Raji (cell line): Measurements from ENCODE around the gene ERICH2.

ENCODE experiments used
- POLR2A ChIP-seq: IDR thresholded peaks from 2 replicates; pipeline ENCODE4 v1.6.1; 2011; ENCODE audit warnings: low read depth, low read length, control low read depth; ENCODE audit not compliant: insufficient read depth

Gene ERICH2

DNA sequence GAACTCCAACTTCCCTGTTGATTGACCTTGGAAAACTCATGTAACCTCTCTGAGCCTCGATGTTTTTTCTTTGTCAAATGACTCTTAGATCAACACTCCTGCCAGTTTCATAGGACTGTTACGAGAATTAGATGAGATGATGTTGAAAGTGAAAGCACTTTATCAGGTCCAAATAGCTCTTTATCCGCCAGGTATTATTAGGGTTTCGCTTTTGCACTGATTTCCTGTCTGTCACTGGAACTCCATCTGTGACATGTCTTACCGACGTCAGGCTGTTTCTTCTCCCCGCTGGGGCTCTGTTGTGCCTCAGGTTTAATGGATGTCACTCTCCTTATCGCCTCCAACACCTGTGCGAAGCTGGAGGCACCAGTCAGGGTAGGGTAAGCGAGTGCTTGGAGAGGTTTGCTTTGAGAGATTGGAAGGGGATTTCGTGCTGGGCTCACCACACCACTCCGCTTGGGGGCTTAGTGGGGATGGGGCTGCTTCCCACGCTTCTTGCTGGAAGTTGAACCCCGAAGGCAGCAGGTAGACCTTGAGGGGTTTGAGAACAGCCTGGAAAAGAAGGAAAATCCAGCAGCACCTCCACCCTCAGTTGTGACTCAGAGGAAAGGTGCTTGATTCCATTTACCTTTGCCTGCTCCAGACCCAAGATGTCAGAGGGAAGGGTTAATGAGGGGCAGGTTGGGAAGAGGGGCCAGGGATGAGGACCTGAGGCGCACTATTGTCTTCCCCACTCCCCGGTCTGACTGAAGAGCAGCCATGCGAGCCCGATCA is 50.8 kb downstream of the ERICH2 start:
- no peak for TF ChIP-seq POLR2A

DNA sequence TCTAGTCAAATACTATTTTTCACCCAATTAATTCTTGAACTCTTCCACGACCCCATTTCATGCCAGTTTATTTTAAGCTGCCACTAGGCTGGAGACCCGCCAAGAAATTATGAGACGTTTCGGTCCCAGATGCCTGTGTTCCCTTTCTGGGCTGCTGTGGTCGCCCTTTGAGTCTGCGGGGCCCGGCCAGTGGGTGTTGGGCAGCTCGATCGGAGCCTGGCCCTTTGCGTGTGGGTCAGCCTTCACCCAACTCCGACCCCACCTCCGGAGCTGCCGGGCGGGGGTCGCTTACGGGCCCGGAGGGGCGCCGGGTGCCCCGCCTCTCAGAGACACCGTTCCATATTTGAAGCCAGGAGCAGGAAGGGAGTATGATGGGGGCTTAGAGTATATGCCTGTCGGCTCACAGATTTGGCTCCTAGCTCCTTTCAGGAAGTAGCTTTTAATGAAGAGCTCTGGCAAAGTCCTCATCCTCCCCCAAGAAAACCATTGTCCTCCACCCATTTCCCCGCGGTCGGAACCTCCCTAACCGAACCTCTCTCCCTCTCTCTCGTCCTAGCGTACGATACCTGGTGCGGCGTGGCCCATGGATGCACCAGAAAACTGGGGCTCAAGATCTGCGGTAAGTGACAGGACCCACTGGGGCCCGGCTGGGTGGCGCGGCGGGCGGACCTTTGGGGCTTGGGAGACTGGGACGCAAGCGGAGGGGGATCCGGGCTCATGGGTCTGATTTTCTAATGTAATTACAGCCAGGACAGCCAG is 51.5 kb downstream of the ERICH2 start:
- no peak for TF ChIP-seq POLR2A

DNA sequence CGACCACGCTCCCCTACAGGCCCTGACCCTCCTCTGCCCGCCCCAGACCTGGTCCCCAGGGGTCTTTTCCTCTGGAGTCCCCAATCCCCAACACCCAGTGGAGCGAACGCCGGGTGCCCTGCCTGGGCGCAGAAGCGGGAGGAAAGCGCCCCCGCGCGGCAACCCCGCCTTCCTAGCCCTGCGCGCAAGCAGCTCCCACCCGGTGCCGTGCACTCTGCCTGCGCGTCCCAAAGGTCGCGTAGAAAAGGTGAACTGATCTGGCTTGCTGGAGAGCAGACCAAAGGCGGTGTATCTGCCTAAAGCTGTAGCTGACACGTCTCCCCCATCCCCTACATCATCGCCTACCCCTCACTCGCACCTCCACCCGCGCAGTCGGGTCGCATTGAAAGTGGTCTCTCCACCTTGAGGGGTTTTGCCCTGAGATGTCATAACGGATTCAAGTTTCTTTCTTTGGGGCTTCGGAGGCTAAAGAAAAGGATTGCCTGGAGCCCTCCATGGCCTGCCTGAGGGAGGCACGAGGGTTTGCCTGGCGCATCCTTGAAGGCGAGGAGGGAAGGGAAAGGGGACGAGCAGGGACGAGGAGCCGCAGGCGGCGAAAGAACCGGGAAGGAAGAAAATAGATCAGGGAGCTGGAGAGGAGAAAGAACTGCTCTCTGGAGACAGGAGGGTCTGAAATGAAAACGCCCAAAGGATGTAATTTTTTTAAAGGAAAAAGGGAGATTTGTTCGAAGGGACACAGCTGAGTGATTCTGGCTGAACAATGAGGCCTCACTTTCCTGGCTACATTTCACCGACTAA is 52.3 kb downstream of the ERICH2 start:
- TF ChIP-seq POLR2A, result no peak

DNA sequence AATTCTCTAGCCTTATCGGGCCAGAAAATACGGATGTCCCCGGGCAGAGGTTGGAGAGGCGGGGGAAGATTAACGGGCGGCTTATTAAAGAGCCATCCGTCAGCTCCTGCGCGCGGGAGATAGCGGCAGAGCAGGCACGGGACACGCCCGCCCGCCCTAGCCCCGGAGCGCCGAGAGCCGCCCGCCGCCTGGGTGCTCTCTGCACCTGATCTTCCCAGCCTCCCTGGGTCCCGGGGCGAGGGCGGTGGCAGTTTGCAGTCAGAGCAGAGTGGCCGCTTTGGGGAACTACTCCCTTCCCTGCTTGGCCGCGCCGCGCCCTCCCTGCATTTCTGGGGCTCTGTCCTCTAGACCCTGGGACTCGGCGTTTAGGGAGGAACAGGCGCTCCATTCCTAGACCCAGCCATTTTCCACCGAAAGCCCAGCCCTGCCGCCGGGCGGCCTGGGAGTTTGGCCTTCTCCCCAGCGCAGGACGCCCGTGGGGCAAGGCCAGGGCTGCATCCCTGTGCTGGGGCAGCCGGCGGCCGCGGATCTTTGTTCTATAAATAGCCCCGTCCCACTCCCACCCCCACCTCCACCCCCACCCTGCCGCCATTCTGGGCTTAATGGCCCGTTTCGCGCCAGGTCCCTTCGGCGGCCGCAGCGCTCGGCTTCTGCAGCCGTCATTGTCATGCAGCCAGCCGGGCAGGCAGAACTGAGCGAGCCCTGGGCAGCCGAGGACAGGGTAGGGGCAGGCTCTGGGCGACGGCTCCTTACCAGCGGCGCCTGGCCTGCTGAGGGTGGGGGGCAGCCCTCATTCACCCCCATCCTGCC is 53.1 kb downstream of the ERICH2 start:
- no peak for TF ChIP-seq POLR2A

DNA sequence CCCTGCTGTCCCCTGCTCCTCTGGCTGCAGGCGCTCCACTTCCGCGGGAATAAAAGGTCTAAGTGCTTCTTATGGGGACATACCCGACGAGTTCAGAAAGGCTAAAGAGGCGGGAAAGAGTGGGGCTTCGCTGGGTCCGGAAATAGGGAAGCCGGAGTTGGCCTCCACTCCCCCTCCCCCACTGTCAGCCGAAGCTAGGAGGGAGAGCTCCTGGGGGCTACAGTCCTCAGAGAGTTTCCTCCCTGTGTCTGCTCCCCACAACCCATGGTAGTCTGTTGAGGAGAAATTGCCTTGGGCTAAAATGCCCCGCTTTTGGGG is 53.7 kb downstream of the ERICH2 start:
- TF ChIP-seq POLR2A, result no peak

DNA sequence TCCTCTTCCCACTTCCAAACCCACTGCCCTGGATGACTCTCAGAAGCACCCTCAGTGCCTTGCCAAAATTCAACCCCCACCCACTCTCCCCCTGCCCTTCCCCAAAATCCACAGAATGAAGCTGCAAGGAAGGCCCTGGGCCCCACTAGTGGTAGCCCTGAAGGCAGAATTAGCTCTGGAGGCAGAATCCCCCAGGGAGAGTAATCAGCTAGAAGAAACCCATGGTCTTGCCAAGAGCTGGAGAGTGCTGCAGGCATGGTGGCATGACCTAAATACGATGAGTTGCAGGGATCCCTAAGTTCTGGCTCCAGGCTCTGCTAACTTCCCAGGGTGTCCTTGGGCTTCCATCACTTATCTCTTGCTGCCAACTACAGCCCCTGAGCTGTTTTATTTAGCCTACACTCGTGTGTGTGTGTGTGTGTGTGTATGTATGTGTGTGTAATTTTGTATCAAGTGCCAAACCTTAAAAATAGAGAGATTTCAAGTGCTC is 54.4 kb downstream of the ERICH2 start:
- no peak for TF ChIP-seq POLR2A

DNA sequence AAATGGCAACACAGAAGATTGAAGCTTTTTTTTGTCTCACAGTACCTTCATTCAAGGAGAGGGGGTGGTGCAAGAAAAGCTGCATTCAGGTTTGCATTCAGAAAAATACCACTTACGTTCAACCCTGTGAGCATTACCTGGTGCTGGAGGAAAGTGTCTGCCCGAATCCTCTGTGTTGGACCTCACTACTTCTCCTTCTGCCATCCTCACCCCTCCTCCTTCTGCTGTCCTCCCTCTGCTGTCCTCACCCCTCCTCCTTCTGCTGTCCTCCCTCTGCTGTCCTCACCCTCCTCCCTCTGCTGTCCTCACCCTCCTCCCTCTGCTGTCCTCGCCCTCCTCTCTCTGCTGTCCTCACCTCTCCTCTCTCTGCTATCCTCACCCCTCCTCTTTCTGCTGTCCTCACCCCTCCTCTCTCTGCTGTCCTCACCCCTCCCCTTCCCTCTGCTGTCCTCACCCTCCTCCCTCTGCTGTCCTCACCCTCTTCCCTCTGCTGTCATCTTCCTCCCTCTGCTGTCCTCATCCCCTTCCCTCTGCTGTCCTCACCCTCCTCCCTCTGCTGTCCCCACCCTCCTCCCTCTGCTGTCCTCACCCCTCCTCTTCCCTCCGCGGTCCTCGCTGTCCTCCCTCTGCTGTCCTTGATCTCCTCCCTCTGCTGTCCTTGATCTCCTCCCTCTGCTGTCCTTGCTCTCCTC is 57.8 kb downstream of the ERICH2 start:
- TF ChIP-seq POLR2A, result no peak

DNA sequence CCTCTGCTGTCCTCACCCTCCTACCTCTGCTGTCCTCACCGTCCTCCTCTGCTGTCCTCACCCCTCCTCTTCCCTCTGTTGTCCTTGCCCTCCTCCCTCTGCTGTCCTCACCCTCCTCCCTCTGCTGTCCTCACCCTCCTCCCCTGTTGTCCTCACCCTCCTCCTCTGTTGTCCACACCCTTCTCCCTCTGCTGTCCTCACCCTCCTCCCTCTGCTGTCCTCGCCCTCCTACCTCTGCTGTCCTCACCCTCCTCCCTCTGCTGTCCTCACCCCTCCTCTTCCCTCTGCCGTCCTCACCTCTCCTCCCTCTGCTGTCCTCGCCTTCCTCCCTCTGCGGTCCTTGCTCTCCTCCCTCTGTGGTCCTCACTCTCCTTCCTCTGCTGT is 58.3 kb downstream of the ERICH2 start:
- no peak for TF ChIP-seq POLR2A

DNA sequence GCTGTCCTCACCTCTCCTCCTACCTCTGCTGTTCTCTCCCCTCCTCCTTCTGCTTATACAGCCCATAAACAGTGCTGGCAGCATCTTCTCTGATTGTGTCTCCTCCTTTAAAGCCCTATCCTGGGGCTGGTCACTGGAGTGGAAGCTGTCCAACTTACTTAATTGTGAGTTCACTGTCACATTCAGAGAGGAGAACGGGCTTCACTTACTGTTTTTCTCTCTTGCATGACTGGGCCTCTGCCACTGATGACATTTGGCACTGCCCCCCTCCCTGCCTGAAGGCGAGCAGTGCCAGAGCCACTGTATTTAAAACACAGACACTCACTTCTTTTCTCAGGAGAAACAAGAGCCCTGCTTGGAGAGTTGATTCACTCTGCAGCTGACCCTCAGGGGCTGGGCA is 58.9 kb downstream of the ERICH2 start:
- no peak for TF ChIP-seq POLR2A

DNA sequence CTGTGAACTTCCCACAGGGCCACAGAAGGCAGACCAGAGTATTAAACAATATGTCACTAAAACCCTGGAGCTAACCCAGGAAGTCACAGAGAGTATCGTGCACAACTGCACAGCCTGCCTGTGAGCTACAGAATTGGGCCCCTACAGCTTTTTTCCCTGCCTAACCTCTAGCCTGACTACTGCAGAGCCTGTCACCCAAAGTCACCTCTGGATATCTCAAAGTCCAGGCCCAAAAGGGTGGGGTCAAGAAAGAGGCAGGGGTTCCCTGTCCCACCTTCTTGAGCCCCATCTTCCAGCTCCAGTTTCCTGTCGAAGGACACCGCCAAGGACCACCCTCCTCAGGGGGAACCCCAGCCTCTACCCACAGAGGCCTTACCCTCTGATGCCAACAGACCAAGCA is 60.0 kb downstream of the ERICH2 start:
- TF ChIP-seq POLR2A, result no peak

DNA sequence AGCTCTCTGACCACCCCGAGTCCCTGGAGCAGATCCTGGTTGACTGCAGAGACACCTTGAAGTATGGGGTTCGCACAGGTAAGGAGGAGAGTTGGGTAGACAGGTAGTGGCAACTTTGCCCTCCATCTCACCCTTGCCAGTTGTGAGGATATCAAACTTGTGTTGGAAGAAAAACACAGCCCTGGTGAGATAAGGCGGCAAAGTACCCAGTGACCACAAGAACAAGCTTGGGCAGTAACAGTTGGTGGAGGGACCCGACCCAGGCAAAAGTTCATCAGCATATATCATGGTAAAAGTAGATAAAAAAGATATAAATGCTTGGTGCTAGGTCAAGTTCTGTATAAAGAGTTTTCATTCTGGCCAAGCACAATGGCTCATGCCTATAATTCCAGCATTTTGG is 60.9 kb downstream of the ERICH2 start:
- TF ChIP-seq POLR2A, result no peak

DNA sequence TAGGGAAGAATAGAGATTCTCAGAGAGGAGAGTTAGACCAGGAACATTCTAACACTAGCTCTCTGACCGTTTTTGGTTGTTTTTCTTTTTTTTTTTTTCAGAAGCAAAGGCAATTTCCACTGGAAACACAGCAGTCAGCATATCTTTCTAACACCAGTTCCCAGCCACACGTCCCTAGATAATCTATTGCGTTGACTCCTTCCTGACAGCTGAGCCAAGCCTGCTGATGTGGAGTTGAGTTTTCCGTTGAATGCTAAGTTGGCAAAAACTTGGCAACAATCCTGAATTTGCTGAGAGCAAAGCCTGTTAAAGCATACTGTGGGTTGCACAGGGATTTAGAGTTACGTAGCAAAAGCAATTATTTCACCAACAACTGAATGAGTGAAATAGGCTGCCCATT is 65.8 kb downstream of the ERICH2 start:
- no peak for TF ChIP-seq POLR2A

DNA sequence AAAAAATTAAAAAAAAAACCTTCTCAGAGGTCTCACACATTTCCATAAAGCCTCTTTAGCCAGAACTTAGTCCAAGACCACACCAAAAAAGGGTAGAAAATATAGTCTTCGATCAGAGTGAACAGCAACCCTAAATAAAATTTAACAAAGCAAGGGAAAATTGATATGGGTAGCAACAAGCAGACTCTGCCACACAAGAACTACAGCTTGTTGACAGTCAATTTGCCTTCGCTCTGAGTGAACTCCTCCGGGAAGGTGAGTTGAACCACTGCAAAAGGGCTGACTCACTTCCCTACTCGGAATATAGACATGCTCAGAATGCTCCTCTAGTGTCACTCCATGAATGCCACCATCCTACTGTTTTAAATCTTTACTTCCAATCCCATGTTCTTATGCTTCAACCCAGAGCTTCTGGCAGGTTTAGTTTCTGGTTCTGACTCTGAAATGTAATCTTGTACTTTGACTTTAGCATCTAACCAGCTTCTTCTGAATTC is 70.6 kb downstream of the ERICH2 start:
- TF ChIP-seq POLR2A, result no peak

DNA sequence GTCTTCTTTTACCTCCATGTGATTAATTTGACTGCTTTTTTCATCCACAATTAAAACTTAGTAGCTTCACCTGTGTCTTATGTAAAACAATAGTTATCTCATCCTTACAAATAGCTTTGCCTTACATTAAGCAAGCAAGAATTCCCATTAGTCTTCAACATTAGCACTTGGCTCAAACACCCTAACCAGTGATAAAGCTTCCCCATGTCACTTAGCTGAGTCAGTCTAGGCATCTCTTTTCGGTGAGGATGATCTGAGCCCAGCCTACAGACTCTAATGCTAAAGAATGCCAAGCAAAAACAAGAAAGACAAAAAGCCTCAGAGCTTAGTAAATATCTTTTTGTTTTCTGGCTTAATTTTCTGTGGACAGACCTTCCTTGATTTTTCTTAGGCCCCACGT is 72.6 kb downstream of the ERICH2 start:
- no peak for TF ChIP-seq POLR2A
